ENCODE data around the gene GALNT18. TPM values are rescaled to one million over a fixed set of nuclear protein-coding genes. Genes with fewer than 3 reads are reported as not detected.

Gene GALNT18
- total RNA-seq, 1 experiment from 2014 or later = 14.1 TPM

GRCh38 chr11:11486002-11486401, 135.8 kb downstream of the GALNT18 start:
- CTCF ChIA-PET = interaction anchor here (0.6 kb wide), 1 partner anchor 457 kb away, joined by 3 read pairs; no protein-coding TSS in a partner anchor
- no peak overlapping the region for H3K4me3 Mint-ChIP-seq (ENCODE audit: unreplicated experiment)
- BruUV-seq (replicated peaks) = no TSS peak
- DNase-seq (ENCODE audit: unreplicated experiment) = no peak
- H3K9me3 Mint-ChIP-seq (ENCODE audit: unreplicated experiment) = no peaks in the 10 kb centered on the region
- no peak for TF ChIP-seq CTCF (IDR thresholded peaks at IDR 0.05; ENCODE audit: unreplicated experiment)
- intact Hi-C loops (cut with micrococcal nuclease) = no loop called here
- POLR2A ChIA-PET = no interaction called here
- H3K27me3 Mint-ChIP-seq (ENCODE audit: insufficient read depth, unreplicated experiment) = no peaks in the 10 kb centered on the region
- peaks cover 5% of the 10 kb centered on the region for H3K36me3 Mint-ChIP-seq (ENCODE audit: insufficient read depth, unreplicated experiment)
- H3K4me1 Mint-ChIP-seq (ENCODE audit: insufficient read depth, unreplicated experiment) = no peaks in the 10 kb centered on the region
- H3K27ac Mint-ChIP-seq (ENCODE audit: low read depth, unreplicated experiment) = no peak overlapping the region

GRCh38 chr11:11483627-11484026, 138.2 kb downstream of the GALNT18 start:
- H3K4me1 Mint-ChIP-seq (ENCODE audit: insufficient read depth, unreplicated experiment) = no peaks in the 10 kb centered on the region
- H3K9me3 Mint-ChIP-seq (ENCODE audit: unreplicated experiment) = no peaks in the 10 kb centered on the region
- no peak overlapping the region for H3K27ac Mint-ChIP-seq (ENCODE audit: low read depth, unreplicated experiment)
- CTCF ChIA-PET = interaction anchor here (0.6 to 1.4 kb wide), 5 partner anchors 10 to 897 kb away, joined by 3 to 5 read pairs (median 3); no protein-coding TSS in a partner anchor
- no peak for TF ChIP-seq CTCF (IDR thresholded peaks at IDR 0.05; ENCODE audit: unreplicated experiment)
- BruUV-seq (replicated peaks) = no TSS peak
- DNase-seq (ENCODE audit: unreplicated experiment) = no peak
- H3K4me3 Mint-ChIP-seq (ENCODE audit: unreplicated experiment) = no peak overlapping the region
- POLR2A ChIA-PET = interaction anchor here (0.7 kb wide), 1 partner anchor 168 kb away, joined by 3 read pairs; no protein-coding TSS in a partner anchor
- H3K36me3 Mint-ChIP-seq (ENCODE audit: insufficient read depth, unreplicated experiment) = peaks cover 2% of the 10 kb centered on the region
- H3K27me3 Mint-ChIP-seq (ENCODE audit: insufficient read depth, unreplicated experiment) = no peaks in the 10 kb centered on the region
- intact Hi-C loops (cut with micrococcal nuclease) = no loop called here

GRCh38 chr11:11482730-11483129, 139.1 kb downstream of the GALNT18 start:
- H3K27me3 Mint-ChIP-seq (ENCODE audit: insufficient read depth, unreplicated experiment) = no peaks in the 10 kb centered on the region
- no peak overlapping the region for H3K4me3 Mint-ChIP-seq (ENCODE audit: unreplicated experiment)
- no peaks in the 10 kb centered on the region for H3K4me1 Mint-ChIP-seq (ENCODE audit: insufficient read depth, unreplicated experiment)
- TF ChIP-seq CTCF (IDR thresholded peaks at IDR 0.05; ENCODE audit: unreplicated experiment) = no peak
- no peaks in the 10 kb centered on the region for H3K9me3 Mint-ChIP-seq (ENCODE audit: unreplicated experiment)
- intact Hi-C loops (cut with micrococcal nuclease) = no loop called here
- no TSS peak for BruUV-seq (replicated peaks)
- POLR2A ChIA-PET = no interaction called here
- DNase-seq (ENCODE audit: unreplicated experiment) = no peak
- CTCF ChIA-PET = interaction anchor here (0.5 to 0.9 kb wide), 3 partner anchors 15 to 295 kb away, joined by 3 to 4 read pairs (median 3); no protein-coding TSS in a partner anchor
- no peaks in the 10 kb centered on the region for H3K36me3 Mint-ChIP-seq (ENCODE audit: insufficient read depth, unreplicated experiment)
- no peak overlapping the region for H3K27ac Mint-ChIP-seq (ENCODE audit: low read depth, unreplicated experiment)

GRCh38 chr11:11481371-11481770, 140.4 kb downstream of the GALNT18 start:
- BruUV-seq (replicated peaks) = no TSS peak
- Mint-ChIP-seq H3K27ac (ENCODE audit: low read depth, unreplicated experiment) (no peak overlapping the region), H3K27me3 (ENCODE audit: insufficient read depth, unreplicated experiment) (no peaks in the 10 kb centered on the region), H3K4me1 (ENCODE audit: insufficient read depth, unreplicated experiment) (peaks cover 6% of the 10 kb centered on the region), H3K36me3 (ENCODE audit: insufficient read depth, unreplicated experiment) (no peaks in the 10 kb centered on the region), H3K9me3 (ENCODE audit: unreplicated experiment) (no peaks in the 10 kb centered on the region), H3K4me3 (ENCODE audit: unreplicated experiment) (no peak overlapping the region)
- no peak for DNase-seq (ENCODE audit: unreplicated experiment)
- POLR2A ChIA-PET = interaction anchor here (0.7 kb wide), 1 partner anchor 8 kb away, joined by 3 read pairs; no protein-coding TSS in a partner anchor
- CTCF ChIA-PET = interaction anchor here (0.7 kb wide), 2 partner anchors 29 to 287 kb away, joined by 3 to 5 read pairs; no protein-coding TSS in a partner anchor
- TF ChIP-seq CTCF (IDR thresholded peaks at IDR 0.05; ENCODE audit: unreplicated experiment) = no peak
- intact Hi-C loops (cut with micrococcal nuclease) = no loop called here

All from MCF 10A (cell line).